Measurements from ENCODE around the gene TAS2R10. TPM values are rescaled to one million over a fixed set of nuclear protein-coding genes. Genes with fewer than 3 reads are reported as not detected.

Gene TAS2R10
- total RNA-seq, 1 donor from 2014 or later: 0.27 TPM

GRCh38 chr12:10811883-10812536, 14.1 kb downstream of the TAS2R10 start:
- Mint-ChIP-seq H3K27me3 (ENCODE audit: low read depth, unreplicated experiment) (no peaks in the 10 kb centered on the region), H3K4me1 (ENCODE audit: low read depth, unreplicated experiment) (no peaks in the 10 kb centered on the region), H3K36me3 (ENCODE audit: low read depth, unreplicated experiment) (no peaks in the 10 kb centered on the region), H3K27ac (ENCODE audit: unreplicated experiment) (no peak overlapping the region), H3K4me3 (ENCODE audit: unreplicated experiment) (no peak overlapping the region), H3K9me3 (ENCODE audit: unreplicated experiment) (peaks cover 1% of the 10 kb centered on the region)
- Histone ChIP-seq H4K20me1 (ENCODE audit: insufficient read depth, low read length) (no peaks in the 10 kb centered on the region), H3K27me3 (ENCODE audit: insufficient read depth, low read length) (no peaks in the 10 kb centered on the region), H3K4me2 (ENCODE audit: low read length) (no peak overlapping the region), H3K79me2 (ENCODE audit: insufficient read depth, low read length) (no peaks in the 10 kb centered on the region), H3K9me3 (ENCODE audit: insufficient read depth, low read depth, low read length) (no peaks in the 10 kb centered on the region), H2AFZ (ENCODE audit: low read depth, low read length) (no peak overlapping the region), H3K4me1 (ENCODE audit: insufficient read depth, low read length) (no peaks in the 10 kb centered on the region), H3K27ac (ENCODE audit: low read depth, low read length) (no peak overlapping the region), H3K9ac (ENCODE audit: low read length) (no peak overlapping the region), H3K4me3 (ENCODE audit: insufficient read depth, low read depth, low read length) (no peak overlapping the region), H3K36me3 (ENCODE audit: insufficient read depth, low read length) (no peaks in the 10 kb centered on the region)
- DNase-seq (ENCODE audit: low read depth): no peak
- no peak for FAIRE-seq
- TF ChIP-seq EZH2 (IDR thresholded peaks at IDR 0.05; ENCODE audit: insufficient read depth, low read length) (no peak), CTCF (IDR thresholded peaks at IDR 0.05; ENCODE audit: insufficient read depth, low read depth, low read length) (no peak)

- FAIRE-seq: no peak
- Histone ChIP-seq H3K4me2 (ENCODE audit: low read length) (no peak within 1 kb of the TSS), H3K9ac (ENCODE audit: low read length) (no peak within 1 kb of the TSS), H3K27ac (ENCODE audit: low read depth, low read length) (no peak within 1 kb of the TSS), H4K20me1 (ENCODE audit: insufficient read depth, low read length) (no peaks in the 10 kb centered on the region), H3K27me3 (ENCODE audit: insufficient read depth, low read length) (no peaks in the 10 kb centered on the region), H3K4me1 (ENCODE audit: insufficient read depth, low read length) (no peaks in the 10 kb centered on the region), H3K36me3 (ENCODE audit: insufficient read depth, low read length) (no peaks in the 10 kb centered on the region), H3K79me2 (ENCODE audit: insufficient read depth, low read length) (no peaks in the 10 kb centered on the region), H3K4me3 (ENCODE audit: insufficient read depth, low read depth, low read length) (no peak within 1 kb of the TSS), H3K9me3 (ENCODE audit: insufficient read depth, low read depth, low read length) (no peaks in the 10 kb centered on the region), H2AFZ (ENCODE audit: low read depth, low read length) (no peak within 1 kb of the TSS)
- no peak for DNase-seq (ENCODE audit: low read depth)
- TF ChIP-seq EZH2 (IDR thresholded peaks at IDR 0.05; ENCODE audit: insufficient read depth, low read length) (no peak), CTCF (IDR thresholded peaks at IDR 0.05; ENCODE audit: insufficient read depth, low read depth, low read length) (no peak)
- H3K9me3 Mint-ChIP-seq (ENCODE audit: unreplicated experiment): peaks cover 1% of the 10 kb centered on the region
- no peaks in the 10 kb centered on the region for H3K4me1 Mint-ChIP-seq (ENCODE audit: low read depth, unreplicated experiment)
- no peak within 1 kb of the TSS for H3K27ac Mint-ChIP-seq (ENCODE audit: unreplicated experiment)
- no peak within 1 kb of the TSS for H3K4me3 Mint-ChIP-seq (ENCODE audit: unreplicated experiment)
- H3K27me3 Mint-ChIP-seq (ENCODE audit: low read depth, unreplicated experiment): no peaks in the 10 kb centered on the region
- H3K36me3 Mint-ChIP-seq (ENCODE audit: low read depth, unreplicated experiment): no peaks in the 10 kb centered on the region
These were observed 16.1 kb downstream of the TAS2R10 start, which contains the start of gene TAS2R9 for GRCh38 chr12:10810068-10810467. Gene TAS2R9, minus strand, starts transcription at chr12:10810168. Its CDS starts 93 bp downstream, at chr12:10810075.

- no peaks in the 10 kb centered on the region for H3K4me1 Mint-ChIP-seq (ENCODE audit: low read depth, unreplicated experiment)
- H3K9me3 Mint-ChIP-seq (ENCODE audit: unreplicated experiment): no peaks in the 10 kb centered on the region
- FAIRE-seq: no peak
These were observed 19.0 kb downstream of the TAS2R10 start, which contains the start of gene TAS2R8 for GRCh38 chr12:10807186-10807585. Gene TAS2R8, minus strand, starts transcription at chr12:10807286. Its CDS starts 306 bp downstream, at chr12:10806980.

More at GRCh38 chr12:10807186-10807585, 19.0 kb downstream of the TAS2R10 start, which contains the start of gene TAS2R8:
- H4K20me1 ChIP-seq (ENCODE audit: insufficient read depth, low read length): no peaks in the 10 kb centered on the region
- no peaks in the 10 kb centered on the region for H3K4me1 ChIP-seq (ENCODE audit: insufficient read depth, low read length)
- no peaks in the 10 kb centered on the region for H3K27me3 ChIP-seq (ENCODE audit: insufficient read depth, low read length)
- DNase-seq (ENCODE audit: low read depth): no peak
- H3K27me3 Mint-ChIP-seq (ENCODE audit: low read depth, unreplicated experiment): no peaks in the 10 kb centered on the region
- H3K27ac ChIP-seq (ENCODE audit: low read depth, low read length): no peak within 1 kb of the TSS
- TF ChIP-seq EZH2 (IDR thresholded peaks at IDR 0.05; ENCODE audit: insufficient read depth, low read length) (no peak), CTCF (IDR thresholded peaks at IDR 0.05; ENCODE audit: insufficient read depth, low read depth, low read length) (no peak)
- H3K9ac ChIP-seq (ENCODE audit: low read length): no peak within 1 kb of the TSS
- H3K36me3 ChIP-seq (ENCODE audit: insufficient read depth, low read length): no peaks in the 10 kb centered on the region
- H3K9me3 ChIP-seq (ENCODE audit: insufficient read depth, low read depth, low read length): no peaks in the 10 kb centered on the region
- H2AFZ ChIP-seq (ENCODE audit: low read depth, low read length): no peak within 1 kb of the TSS
- H3K36me3 Mint-ChIP-seq (ENCODE audit: low read depth, unreplicated experiment): no peaks in the 10 kb centered on the region
- H3K27ac Mint-ChIP-seq (ENCODE audit: unreplicated experiment): no peak within 1 kb of the TSS
- H3K4me2 ChIP-seq (ENCODE audit: low read length): no peak within 1 kb of the TSS
- H3K4me3 ChIP-seq (ENCODE audit: insufficient read depth, low read depth, low read length): no peak within 1 kb of the TSS
- H3K4me3 Mint-ChIP-seq (ENCODE audit: unreplicated experiment): no peak within 1 kb of the TSS
- H3K79me2 ChIP-seq (ENCODE audit: insufficient read depth, low read length): no peaks in the 10 kb centered on the region

All from astrocyte (in vitro differentiated cells and primary cell).